T follicular helper cell (primary cell): Measurements from ENCODE around the gene MMD.
"Not testable (repeated sequence)": the region's sequence is repeated elsewhere in the genome, so short reads cannot be mapped to it uniquely, and the experiment has no call there.

ENCODE experiments used
- DNase-seq: peaks from one replicate; pipeline ENCODE4 v3.0.0-alpha.2; 2020; ENCODE audit warnings: low read depth

Gene MMD

GRCh38 chr17:55394357-55395021, 27.1 kb downstream of the MMD start:
- no peak for DNase-seq

DNA sequence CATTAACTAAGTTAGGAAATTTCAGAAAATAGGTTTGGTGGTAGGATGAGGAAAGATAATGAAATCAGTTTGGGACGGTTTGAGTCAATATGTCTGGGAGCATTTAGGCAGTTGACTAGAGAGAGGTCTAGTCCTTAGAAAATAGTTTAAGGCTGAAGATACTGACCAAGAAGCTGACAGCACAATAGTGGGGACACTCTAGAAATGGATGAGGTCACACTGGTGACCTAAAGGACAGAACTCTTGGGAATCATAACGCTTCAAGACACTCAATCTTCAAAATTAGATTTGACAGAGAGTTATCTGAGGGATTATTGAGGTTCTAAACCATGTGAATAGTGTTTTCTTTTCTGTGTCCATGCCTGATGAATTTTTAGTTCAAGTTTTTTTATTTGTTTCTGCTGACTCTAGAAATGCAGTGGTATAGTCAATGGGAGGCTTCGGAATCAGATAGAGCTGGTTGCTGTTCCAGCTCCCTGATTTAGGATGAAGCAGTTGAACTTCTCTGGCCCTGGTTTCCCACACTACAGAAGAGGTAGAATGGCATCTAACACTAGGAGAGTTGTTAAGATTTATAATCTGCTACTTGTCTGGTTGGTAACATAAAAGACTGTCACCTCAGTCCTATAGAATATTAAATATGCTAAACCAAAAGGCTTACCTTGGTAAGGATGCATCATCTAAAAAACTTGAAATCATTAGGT, 29.7 kb downstream of the MMD start:
- no peak for DNase-seq

- no peak for DNase-seq
Measured at GRCh38 chr17:55391244-55391757, 30.3 kb downstream of the MMD start.

- DNase-seq: no peak
Measured at GRCh38 chr17:55390364-55390977, 31.2 kb downstream of the MMD start.

DNA sequence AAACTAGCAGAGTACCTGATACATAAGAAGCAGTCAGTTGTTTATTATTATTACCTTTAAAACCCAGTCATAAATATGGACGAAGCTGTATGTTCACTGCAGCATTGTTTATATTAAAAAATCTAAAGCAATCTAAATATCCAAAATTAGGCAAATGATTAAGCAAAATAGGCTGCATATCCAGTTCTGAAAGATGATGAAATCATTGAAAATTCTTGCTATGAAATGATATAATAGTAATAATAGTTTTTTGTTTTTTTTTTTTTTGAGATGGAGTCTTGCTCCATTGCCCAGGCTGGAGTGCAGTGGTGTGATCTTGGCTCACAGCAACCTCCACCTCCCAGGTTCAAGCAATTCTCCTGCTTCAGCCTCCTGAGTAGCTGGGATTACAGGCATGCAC, 31.9 kb downstream of the MMD start:
- not testable (repeated sequence) for DNase-seq

- no peak for DNase-seq
Measured at GRCh38 chr17:55388842-55389241, 32.8 kb downstream of the MMD start.

DNA sequence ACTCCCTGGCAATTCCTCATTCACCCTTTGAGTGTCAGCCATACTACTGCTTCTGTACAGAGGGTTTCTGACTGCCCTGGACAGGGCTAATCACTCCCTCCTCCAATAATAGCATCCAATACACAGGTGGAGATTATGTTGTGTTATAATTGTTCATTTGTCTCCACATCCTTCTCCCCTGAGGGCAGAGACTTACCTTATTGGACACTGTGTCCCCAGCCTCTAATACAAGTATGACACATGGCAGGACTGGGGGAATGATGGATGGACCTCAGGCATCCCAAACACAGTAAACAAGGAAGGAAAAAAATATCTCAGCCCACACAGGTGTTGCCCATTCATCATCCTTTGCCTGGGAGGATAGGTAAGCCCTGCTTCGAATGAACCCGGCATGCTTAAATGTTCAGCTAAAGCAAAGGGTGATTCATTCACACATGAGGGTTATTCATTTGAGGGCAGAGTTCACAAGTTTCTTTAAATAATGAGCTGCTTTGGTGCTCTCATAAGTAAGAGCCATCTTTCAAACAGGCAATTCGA, 34.8 kb downstream of the MMD start:
- DNase-seq: no peak

DNA sequence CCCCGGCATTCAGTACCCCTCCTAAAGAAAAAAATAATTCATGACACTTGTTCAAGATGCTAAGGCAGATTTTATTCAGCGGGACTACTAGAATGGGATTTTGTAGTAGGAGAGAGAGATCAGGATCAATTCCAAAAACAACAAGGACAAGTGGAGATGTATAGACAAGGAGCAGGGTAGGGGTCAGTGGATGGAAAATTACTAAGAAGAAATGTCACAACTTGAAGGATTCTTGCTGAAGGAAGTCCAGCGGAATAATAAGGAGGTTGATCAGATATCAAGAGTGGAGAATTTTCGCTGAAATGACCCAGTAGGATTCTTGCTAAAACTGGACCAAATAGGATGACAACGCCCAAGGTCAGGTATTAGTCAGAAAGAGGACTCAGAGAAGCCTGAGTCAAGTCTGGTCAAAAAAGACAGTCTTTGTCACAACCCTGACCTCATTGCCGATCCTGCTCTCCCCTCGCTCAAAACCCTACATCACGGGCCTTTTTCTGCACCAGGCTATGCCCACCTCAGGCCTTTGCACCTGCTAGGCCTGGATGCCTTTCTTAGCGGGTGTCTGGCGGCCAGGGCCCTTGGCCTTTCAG, 36.9 kb downstream of the MMD start:
- no peak for DNase-seq

DNA sequence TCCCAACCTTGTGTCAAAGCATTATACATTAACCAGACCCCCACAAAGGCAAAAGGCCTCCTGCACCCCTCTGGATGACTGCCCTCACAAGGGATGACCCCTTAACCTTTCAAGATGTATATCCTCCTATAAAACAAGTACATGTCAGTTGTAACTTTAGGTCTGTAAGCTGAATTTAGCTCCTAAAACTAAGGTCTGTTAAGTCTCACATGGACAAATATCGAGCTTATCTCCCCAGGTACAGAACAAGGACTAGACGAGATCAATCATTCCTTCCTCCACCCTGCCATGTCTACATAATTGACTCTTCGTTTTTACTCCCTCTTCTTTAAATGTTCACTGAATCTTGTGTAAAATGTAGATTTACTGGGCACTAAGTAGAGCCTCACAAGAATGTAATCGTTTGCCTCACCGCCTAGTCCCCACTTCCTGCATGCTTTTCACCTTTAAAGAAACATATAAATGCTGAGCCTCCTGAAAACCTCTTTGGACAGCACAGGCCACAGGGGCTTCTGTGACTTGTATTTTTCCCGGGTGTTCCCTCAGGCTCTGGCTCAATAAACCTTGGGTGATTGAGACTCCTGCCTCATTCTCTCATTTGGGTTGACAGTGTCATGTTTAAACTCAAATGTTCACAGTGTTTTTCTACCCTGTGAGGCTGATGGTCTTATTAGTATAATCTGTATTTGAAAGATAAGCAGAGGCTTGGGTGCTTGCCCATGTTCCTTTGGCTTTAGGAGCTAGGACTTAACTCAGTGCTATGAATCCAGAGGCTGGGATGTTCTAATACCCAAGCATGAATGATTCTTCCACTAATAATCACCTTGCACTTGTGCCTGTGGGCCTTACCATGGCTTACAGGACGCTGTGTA, 37.6 kb downstream of the MMD start:
- no peak for DNase-seq

GRCh38 chr17:55381017-55381770, 40.4 kb downstream of the MMD start:
- DNase-seq: no peak

DNA sequence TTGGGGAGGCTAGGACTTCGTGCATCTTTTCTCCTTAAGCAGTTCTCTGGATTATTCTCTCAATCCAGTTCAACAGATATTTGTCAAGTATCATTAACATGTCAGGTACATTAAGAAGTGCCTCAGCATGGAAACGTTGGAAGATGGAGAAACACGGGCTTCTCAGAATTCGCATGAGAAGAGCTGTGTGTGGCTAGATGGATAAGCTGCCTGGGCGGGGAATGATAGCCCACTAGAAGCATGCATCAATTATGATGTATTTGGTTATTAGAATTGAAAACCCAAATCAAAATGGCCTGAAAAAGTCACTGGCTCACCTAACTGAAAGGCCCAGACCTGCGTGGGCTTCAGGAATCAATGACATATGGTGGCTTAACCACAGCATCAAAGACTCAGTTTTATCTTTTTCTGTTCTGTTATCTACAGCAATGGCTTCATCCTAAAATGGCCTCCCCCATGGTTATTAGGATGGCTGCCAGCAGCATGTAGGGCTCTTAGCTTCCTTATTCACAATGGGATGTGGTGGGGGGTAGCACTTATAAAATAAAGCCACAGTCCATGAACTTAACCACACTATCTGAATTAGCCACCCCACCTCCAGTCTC, 43.9 kb downstream of the MMD start:
- DNase-seq: no peak

GRCh38 chr17:55368706-55369105, 52.9 kb downstream of the MMD start:
- no peak for DNase-seq

GRCh38 chr17:55366020-55366481, 55.6 kb downstream of the MMD start:
- no peak for DNase-seq

DNA sequence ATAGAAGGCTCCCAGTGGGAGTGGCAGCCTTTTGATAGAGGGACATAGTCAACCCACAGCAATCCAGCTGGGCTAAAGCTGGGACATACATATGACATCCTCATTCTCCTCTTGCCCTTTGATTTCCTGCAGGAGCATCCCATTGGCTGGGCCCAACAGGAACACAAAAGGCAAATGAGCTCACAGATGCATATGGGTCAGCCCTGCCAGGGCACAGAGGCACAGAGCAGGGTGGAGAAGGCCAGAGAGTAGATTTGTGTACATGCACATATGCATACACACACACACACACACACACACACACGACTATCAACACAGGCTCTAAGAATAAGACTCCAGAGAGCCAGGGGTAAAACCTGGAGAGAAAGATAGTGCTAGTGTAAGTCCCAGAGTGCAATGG, 58.6 kb downstream of the MMD start:
- DNase-seq: no peak

DNA sequence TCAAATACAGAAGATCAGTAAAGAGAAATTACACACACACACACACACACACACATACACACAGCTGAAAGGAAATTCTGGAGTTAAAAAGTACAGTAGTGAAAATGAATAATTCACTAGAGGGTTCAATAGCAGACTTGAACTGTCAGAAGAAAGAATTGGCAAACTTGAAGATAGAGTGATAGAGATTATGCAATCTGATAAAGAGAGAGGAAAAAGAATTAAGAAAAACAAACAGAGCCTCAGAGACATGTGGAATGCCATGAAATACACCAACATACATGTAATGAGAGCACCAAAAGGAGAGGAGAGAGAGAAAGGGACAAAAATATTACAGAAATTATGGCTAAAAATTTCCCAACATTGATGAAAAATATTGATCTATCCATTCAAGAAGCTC, 60.7 kb downstream of the MMD start:
- DNase-seq: no peak

- peak; percentile 39 for DNase-seq
Measured at GRCh38 chr17:55356434-55357328, 65.0 kb downstream of the MMD start.

GRCh38 chr17:55354941-55355340, 66.7 kb downstream of the MMD start:
- no peak for DNase-seq

DNA sequence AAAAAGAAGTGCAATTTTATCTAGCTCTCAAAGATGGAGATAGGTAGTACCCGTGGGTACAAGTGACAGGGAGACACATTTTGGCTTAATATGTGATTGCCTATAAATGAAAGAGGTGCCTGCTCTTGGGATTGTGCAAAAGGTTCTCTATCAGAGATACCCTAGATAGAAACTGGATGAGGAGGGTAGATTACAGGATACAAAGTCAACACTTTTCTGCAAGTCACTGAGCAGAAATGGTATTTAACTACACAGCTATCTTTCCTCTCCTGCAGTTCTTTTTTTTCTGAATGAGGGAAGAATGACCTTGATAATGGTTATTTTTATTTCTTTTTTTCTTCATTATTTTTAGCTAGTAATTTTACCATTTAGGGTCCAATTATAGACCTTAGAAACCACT, 67.6 kb downstream of the MMD start:
- no peak for DNase-seq

GRCh38 chr17:55351226-55351625, 70.4 kb downstream of the MMD start:
- no peak for DNase-seq
